HG02798 (cell line): Measurements from ENCODE around the gene CLSTN3.
"Not testable (repeated sequence)": the region's sequence is repeated elsewhere in the genome, so short reads cannot be mapped to it uniquely, and the experiment has no call there.

Source experiments
- ATAC-seq: cut with Tn5 transposase; IDR thresholded peaks from one replicate; pipeline ENCODE4 v1.9.1; 2021; ENCODE audit warnings: mild to moderate bottlenecking; ENCODE audit not compliant: unreplicated experiment, poor library complexity

CLSTN3 gene

DNA sequence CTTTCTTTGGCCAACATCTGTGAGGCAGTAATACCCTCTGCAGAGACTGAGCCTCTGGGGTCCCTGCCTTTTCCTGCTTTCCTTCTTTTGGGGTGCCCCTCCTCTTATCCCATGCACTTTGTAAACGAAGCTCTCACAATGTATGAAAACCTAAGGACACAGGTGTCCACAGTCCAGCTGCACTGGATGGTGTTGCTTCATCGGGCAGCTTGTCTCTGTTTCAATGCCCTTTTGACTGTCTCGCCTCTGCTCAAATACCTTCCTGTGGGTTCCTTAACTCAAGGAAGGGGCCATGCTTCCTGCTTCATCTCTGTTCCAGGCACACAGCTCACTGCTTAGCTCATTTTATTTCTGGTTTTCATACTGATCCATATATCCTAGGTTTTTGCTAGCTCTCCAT, 27.6 kb upstream of the CLSTN3 start:
- ATAC-seq, result no peak

DNA sequence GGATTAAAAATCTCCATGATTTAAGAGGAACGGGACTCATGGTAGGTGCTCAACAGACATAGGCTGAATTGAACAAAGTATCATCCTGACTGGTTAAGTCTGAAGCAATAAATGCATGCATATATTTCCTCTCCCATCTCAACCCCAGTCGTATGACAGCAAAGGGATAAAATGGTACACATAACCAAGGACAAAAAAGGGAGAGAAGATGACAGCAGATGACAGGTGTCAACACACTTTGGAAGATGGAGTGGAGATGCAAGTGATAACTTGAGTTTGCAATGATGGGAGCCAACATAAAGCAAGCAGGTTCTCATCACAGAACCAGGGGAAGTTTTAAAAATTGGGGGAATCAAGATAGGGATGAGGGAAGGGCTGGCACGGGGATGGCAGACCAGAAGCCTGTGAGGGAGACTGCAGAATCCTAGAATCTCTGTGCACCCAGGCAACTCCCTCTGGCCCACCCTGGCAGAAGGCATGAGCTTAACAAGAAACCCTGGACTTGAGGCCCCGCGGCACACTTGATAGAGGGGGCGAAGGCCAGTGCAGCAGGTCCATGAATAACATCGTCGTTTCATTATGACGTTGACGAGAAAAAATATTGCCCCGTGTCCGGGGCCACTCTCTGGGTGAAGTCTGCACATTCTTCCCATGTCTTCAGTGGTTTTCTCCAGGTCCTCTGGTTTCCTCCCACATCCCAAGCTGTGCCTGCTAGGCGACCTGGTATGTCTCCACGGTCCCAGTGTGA, 26.2 kb upstream of the CLSTN3 start:
- ATAC-seq, result no peak

GRCh38 chr12:7106082-7106481, 24.1 kb upstream of the CLSTN3 start:
- no peak for ATAC-seq

DNA sequence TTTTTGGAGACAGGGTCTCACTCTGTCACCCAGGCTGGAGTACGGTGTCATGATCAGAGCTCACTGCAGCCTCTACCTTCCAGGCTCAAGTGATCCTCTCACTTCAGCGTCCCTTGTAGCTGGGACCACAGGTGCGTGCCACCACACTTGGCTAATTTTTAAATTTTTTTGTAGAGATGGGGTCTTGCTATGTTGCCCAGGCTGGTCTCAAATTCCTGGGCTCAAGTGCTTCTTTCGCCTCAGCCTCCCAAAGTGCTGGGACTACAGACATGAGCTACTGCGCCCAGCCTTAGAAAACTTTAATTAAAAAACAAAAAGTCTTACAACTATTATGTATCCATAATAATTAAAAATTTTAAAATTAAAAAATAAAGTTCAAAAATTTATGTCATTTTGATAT, 23.0 kb upstream of the CLSTN3 start:
- not testable (repeated sequence) for ATAC-seq

DNA sequence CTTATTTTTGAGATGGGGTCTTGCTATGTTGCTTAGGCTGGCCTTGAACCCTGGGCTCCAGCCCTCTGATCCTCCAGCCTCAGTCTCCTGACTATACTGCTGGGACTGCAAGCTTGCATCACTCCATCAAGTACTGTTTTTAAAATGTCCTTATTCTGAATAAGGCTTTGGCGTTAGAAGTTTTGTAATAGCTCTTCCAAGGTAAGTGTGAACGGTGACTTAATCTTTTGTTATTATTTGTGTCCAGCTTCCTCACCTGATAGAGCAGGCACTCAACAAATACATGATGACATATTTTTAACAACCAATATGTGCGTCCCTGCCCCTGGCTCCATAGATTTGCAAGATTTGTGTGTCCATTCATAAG, 22.6 kb upstream of the CLSTN3 start:
- no peak for ATAC-seq

- peak; percentile 93 for ATAC-seq
These were observed 22.0 kb upstream of the CLSTN3 start for GRCh38 chr12:7108003-7108795.

DNA sequence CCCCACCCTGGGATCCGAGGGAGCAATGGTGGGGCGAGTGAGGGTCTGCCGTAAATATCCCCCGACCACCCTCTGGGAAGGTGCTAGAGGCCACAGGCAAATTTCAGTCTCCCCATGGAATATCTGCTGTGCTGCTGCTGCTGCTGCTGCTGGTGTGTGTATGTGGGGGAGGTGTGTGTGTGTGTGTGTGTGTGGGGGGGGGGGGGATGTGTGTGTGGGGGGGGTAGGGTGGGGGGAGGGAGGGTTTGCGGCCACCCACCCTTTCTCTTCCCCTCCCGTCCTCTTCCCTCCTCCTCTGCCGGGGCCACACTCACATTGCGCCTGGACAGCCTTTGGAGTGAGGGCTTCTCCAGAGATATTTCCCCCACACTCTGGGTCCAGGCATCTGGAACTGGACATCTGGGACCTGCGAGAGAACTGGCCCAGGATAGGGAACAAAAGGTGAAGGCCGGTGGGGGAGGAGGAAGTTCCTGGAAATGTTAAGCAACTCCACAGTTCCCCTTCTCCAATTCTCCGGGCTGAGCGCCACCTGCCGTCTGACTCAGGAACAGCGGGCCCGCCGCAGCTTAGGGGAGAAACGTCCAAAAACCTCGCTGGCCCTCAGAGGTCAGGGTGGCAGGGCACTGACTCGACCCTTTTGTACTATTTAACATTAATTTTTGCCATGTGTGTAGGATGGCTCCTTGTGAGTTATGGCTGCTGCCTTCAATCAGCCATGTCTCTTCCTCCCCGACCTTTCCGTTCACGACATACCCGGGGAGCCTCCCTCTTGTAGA, 21.2 kb upstream of the CLSTN3 start, which contains the start of gene C1RL:
Gene C1RL (minus strand): TSS at position 419 of the 776 bp plus-strand sequence. CDS start 34 bp downstream, at position 385.
- ATAC-seq, result peak; percentile 39

- no peak for ATAC-seq
These were observed 20.6 kb upstream of the CLSTN3 start for GRCh38 chr12:7109572-7109920.

DNA sequence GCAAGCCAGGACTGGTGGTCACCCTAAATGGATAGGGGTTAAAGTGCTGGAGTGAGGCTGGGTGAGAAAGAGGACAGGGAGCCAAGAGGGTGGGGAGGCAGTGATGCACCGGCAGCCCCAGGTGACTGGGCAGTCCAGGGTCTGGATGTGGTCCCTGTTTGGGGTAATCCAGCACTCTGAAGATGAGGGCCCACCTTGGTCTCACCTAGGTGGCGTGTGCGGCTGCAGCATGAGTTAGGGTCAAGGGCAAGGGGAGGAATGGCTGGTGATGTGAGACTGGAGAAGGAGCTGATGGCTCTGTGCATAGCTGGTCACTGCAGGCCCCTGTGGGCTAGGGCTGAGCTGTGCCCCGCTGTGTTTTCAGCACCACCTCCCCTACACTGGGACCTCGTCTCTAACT, 19.5 kb upstream of the CLSTN3 start:
- ATAC-seq, result no peak

- no peak for ATAC-seq
These were observed 18.1 kb upstream of the CLSTN3 start for GRCh38 chr12:7112041-7112440.

GRCh38 chr12:7113389-7113871, 16.7 kb upstream of the CLSTN3 start:
- no peak for ATAC-seq

DNA sequence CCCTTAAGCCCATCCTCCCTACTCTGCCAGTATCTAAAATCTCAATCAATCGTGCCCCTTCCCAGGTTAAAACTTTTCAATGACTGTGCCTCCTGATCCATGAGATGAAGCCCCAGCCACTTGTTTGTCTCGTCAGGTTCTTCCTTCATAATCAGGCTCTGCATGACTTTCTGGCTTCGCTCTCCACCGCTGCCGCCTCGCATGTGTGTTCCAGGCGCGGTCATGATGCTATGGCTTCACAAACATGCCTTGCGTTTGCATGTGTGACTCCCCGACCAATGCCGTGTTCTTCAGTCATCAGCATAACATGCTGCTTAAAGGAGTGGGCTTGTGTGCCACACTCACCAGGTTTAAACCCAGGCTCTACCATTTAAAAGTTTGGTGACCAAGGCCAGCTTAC, 16.2 kb upstream of the CLSTN3 start:
- ATAC-seq, result no peak

DNA sequence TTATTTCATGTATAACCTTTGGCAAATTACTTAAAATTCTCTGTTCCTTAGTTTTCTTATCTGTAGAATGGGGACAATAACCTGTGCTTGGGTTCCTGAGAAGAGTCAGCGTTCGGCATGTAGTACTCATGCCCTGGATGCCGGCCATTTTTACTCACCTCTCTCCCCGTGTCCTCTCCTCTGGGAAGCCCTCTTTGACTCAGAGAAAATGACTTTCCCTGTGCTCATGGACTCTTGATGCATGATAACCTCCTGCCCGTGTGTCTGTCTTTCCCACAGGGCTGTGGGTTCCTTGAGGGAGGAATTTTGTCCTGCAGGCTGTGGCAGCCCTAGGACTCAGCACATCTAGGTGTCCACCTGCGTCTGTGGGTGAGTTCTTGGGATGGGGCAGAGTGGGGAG, 15.3 kb upstream of the CLSTN3 start:
- ATAC-seq, result no peak

DNA sequence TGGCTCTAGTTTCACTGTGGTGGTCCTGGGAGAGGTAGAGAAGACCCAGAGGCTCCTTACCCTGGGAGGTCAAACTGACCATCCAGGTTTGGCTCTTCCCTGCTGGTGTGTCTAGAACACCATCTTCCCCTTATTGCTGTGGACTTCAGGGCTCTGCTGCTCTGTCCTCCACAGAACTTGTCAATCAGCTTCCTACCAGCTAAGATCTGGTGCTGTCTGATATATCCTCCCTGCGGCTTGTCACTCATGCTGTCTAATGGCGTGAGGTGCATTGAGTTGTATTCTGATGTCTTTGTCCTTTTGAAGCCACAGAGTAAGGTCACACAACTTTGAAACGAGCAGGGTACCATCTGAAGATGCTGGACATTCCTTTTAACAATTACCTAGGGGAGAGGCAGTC, 14.0 kb upstream of the CLSTN3 start:
- ATAC-seq, result no peak

GRCh38 chr12:7116916-7117315, 13.3 kb upstream of the CLSTN3 start:
- no peak for ATAC-seq

- ATAC-seq, result no peak
These were observed 12.5 kb upstream of the CLSTN3 start for GRCh38 chr12:7117670-7118069.

DNA sequence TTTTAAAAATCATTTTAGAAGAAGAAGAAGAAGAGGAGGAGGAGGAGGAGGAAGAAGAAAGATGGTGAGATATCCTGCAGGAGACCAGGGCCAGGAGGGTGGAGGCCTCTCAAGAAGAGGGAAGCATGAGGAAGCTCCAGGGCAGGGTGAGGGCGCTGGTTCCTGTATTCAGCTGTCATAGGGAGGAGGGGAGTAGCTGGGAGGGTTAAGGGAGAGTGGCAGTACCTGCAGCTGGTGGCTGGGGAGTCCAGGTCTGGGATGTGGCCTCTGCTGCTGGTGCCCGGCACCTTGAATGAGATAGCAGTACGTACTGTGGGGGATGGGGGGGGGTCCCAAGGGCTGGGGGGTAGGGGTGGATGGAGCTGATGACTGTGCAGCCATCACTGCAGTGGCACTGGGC, 11.3 kb upstream of the CLSTN3 start:
- ATAC-seq, result no peak

GRCh38 chr12:7120166-7120565, 10.0 kb upstream of the CLSTN3 start:
- ATAC-seq, result no peak

DNA sequence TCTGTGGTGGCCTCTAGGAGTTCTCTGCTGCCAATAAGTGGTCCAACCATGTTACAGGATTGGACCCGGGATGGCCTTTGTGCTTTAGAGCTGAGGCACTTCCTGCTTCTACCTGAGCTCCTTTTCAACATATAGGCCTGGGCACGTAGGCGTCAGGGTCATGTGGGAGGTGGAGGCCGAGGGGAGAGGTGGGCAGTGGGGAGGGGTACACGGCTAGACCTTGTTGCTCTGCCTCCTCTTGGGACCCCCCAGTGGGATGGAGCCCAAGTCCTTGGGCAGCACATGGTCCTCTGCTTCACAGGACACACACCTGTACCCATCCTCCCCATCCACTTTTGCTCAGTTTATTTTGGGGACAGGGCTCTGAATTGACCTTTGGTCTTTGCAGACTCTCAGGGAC, 8.8 kb upstream of the CLSTN3 start:
- no peak for ATAC-seq

GRCh38 chr12:7122811-7123769, 7.1 kb upstream of the CLSTN3 start:
- no peak for ATAC-seq
